ENCODE results near the gene CCDC40. TPM values are rescaled to one million over a fixed set of nuclear protein-coding genes. Genes with fewer than 3 reads are reported as not detected.

The CCDC40 gene
- total and polyA plus RNA-seq, 10 of the 15 experiments (the other 5 are each of a cell fraction or from before 2014, with no cell fraction given), result 0.06 to 0.10 TPM; not detected in 8

DNA sequence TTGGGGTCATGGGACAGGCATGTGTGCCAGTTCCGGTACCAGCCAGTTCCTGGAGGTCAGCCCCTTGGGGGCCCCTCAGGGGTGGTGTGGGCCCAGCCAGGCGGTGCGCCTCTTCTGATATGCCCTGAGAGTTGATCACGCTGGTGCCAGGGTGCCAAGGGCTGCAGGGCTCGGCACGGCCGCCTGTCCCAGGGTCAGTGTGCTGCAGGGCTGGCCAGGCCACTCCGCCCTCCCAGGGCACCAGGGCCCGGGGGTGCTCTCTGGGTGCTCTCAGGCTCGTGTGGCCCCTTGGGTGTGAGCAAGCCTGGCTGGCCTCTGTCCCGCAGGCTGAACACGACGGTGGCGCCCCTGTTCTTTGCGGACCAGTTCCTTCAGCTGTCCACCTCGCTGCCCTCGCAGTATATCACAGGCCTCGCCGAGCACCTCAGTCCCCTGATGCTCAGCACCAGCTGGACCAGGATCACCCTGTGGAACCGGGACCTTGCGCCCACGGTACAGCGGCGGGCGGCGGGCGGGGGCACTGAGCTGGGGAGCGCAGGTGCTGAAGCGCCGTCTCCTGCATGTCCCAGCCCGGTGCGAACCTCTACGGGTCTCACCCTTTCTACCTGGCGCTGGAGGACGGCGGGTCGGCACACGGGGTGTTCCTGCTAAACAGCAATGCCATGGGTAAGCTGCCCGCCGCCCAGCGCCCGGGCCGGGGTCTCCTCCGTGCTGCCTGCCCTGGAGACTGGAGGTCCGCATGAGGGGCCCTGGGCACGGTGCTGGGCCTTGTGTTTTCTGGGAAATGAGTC is 71.0 kb downstream of the CCDC40 start (continued):
- TF ChIP-seq, protein P1, sequence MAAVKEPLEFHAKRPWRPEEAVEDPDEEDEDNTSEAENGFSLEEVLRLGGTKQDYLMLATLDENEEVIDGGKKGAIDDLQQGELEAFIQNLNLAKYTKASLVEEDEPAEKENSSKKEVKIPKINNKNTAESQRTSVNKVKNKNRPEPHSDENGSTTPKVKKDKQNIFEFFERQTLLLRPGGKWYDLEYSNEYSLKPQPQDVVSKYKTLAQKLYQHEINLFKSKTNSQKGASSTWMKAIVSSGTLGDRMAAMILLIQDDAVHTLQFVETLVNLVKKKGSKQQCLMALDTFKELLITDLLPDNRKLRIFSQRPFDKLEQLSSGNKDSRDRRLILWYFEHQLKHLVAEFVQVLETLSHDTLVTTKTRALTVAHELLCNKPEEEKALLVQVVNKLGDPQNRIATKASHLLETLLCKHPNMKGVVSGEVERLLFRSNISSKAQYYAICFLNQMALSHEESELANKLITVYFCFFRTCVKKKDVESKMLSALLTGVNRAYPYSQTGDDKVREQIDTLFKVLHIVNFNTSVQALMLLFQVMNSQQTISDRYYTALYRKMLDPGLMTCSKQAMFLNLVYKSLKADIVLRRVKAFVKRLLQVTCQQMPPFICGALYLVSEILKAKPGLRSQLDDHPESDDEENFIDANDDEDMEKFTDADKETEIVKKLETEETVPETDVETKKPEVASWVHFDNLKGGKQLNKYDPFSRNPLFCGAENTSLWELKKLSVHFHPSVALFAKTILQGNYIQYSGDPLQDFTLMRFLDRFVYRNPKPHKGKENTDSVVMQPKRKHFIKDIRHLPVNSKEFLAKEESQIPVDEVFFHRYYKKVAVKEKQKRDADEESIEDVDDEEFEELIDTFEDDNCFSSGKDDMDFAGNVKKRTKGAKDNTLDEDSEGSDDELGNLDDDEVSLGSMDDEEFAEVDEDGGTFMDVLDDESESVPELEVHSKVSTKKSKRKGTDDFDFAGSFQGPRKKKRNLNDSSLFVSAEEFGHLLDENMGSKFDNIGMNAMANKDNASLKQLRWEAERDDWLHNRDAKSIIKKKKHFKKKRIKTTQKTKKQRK (IDR thresholded peaks at IDR 0.05; ENCODE audit: low read depth, low read length), result no peak
- TF ChIP-seq SUPT20H (IDR thresholded peaks at IDR 0.05; ENCODE audit: borderline replicate concordance, control insufficient read depth, low read depth, low read length), result no peak

DNA sequence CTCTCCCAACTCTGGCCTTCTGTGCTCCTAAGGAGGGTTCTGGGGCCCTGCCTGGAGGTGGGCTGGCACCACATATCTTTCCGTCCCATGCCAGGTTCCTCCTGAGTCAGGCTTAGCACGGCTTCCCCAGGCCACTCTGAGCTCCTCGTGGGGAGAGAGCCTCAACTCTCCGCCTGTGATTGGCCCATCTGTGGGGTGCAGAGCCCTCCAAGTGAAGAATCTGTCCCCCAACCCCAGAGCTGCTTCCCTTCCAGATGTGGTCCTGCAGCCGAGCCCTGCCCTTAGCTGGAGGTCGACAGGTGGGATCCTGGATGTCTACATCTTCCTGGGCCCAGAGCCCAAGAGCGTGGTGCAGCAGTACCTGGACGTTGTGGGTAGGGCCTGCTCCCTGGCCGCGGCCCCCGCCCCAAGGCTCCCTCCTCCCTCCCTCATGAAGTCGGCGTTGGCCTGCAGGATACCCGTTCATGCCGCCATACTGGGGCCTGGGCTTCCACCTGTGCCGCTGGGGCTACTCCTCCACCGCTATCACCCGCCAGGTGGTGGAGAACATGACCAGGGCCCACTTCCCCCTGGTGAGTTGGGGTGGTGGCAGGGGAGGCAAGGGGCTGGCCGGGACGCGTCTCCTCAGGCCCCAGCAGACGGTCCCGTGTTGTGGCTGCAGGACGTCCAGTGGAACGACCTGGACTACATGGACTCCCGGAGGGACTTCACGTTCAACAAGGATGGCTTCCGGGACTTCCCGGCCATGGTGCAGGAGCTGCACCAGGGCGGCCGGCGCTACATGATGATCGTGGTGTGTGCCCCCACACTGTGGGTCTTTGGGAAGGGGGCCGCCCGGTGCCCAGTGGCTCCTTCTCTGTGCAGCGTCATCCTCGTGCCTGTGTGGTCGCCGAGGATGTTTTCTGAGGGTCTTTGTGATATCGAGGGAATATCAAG is 71.9 kb downstream of the CCDC40 start:
- in situ Hi-C loops (cut with MboI) (no loop called here), intact Hi-C loops (cut with micrococcal nuclease; ENCODE audit: unreplicated experiment) (no loop called here)
- Histone ChIP-seq H3K4me2 (ENCODE audit: control insufficient read depth, insufficient read depth) (no peak overlapping the region), H4K20me1 (ENCODE audit: control insufficient read depth, insufficient read depth) (no peaks in the 10 kb centered on the region; the same call in 1 of the 2 replicates), H3K9me3 (replicated peaks; ENCODE audit: control insufficient read depth, insufficient read depth, low read length) (no peaks in the 10 kb centered on the region), H3K27ac (ENCODE audit: control insufficient read depth, insufficient read depth) (no peak overlapping the region), H3K4me3 (no peak overlapping the region), H3K4me1 (ENCODE audit: control insufficient read depth, insufficient read depth, low read length) (no peaks in the 10 kb centered on the region), H3K36me3 (ENCODE audit: control insufficient read depth in 2 of 2, insufficient read depth in 2 of 2, low read length in 1 of 2) (no peaks in the 10 kb centered on the region), H3K9ac (ENCODE audit: control insufficient read depth, insufficient read depth, low read length) (no peak overlapping the region), H2AFZ (ENCODE audit: control insufficient read depth, low read depth, low read length) (no peak overlapping the region), H3K79me2 (ENCODE audit: control insufficient read depth, insufficient read depth, low read length) (no peaks in the 10 kb centered on the region), H3K27me3 (replicated peaks in 1 of 2; ENCODE audit: control insufficient read depth in 2 of 2, insufficient read depth in 2 of 2, low read length in 1 of 2) (peaks cover 0 to 3% of the 10 kb centered on the region in 2 experiments; a peak in 2 of 4 replicates)
- WGBS (ENCODE audit: insufficient coverage, insufficient replicate concordance, low lambda C conversion rate, missing lambda C conversion rate), result 68% methylated on average over 38 of the region's 40 CpGs
- RAD21 ChIA-PET (ENCODE audit: unreplicated experiment), result no interaction called here
- DNase-seq (ENCODE audit: low read depth, low spot score), result no peak
- SMC1A ChIA-PET (ENCODE audit: uncharacterized antibody, unreplicated experiment), result no interaction called here
- ATAC-seq, result no peak
- POLR2A ChIA-PET, result no interaction called here
- no peak for FAIRE-seq
- no TSS peak for BruUV-seq (replicated peaks)
- CTCF ChIA-PET, result no interaction called here
- no peak for TF ChIP-seq ZZZ3 (IDR thresholded peaks at IDR 0.05; ENCODE audit: control insufficient read depth, insufficient read length, low read depth)
- TF ChIP-seq, protein P2, sequence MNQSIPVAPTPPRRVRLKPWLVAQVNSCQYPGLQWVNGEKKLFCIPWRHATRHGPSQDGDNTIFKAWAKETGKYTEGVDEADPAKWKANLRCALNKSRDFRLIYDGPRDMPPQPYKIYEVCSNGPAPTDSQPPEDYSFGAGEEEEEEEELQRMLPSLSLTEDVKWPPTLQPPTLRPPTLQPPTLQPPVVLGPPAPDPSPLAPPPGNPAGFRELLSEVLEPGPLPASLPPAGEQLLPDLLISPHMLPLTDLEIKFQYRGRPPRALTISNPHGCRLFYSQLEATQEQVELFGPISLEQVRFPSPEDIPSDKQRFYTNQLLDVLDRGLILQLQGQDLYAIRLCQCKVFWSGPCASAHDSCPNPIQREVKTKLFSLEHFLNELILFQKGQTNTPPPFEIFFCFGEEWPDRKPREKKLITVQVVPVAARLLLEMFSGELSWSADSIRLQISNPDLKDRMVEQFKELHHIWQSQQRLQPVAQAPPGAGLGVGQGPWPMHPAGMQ (IDR thresholded peaks at IDR 0.05; ENCODE audit: borderline replicate concordance), result no peak
- no peak for TF ChIP-seq POLR2A (IDR thresholded peaks at IDR 0.05; ENCODE audit: low read depth, low read length)
- TF ChIP-seq, protein P3, sequence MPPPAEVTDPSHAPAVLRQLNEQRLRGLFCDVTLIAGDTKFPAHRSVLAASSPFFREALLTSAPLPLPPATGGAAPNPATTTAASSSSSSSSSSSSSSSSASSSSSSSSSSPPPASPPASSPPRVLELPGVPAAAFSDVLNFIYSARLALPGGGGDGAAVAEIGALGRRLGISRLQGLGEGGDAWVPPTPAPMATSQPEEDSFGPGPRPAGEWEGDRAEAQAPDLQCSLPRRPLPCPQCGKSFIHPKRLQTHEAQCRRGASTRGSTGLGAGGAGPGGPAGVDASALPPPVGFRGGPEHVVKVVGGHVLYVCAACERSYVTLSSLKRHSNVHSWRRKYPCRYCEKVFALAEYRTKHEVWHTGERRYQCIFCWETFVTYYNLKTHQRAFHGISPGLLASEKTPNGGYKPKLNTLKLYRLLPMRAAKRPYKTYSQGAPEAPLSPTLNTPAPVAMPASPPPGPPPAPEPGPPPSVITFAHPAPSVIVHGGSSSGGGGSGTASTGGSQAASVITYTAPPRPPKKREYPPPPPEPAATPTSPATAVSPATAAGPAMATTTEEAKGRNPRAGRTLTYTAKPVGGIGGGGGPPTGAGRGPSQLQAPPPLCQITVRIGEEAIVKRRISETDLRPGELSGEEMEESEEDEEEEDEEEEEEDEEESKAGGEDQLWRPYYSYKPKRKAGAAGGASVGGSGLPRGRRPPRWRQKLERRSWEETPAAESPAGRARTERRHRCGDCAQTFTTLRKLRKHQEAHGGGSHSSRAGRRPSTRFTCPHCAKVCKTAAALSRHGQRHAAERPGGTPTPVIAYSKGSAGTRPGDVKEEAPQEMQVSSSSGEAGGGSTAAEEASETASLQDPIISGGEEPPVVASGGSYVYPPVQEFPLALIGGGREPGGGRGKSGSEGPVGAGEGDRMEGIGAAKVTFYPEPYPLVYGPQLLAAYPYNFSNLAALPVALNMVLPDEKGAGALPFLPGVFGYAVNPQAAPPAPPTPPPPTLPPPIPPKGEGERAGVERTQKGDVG (CRISPR knock-in tag; IDR thresholded peaks at IDR 0.05), result no peak
- TF ChIP-seq, protein P4, sequence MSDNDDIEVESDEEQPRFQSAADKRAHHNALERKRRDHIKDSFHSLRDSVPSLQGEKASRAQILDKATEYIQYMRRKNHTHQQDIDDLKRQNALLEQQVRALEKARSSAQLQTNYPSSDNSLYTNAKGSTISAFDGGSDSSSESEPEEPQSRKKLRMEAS (IDR thresholded peaks at IDR 0.05; ENCODE audit: low read depth, low read length), result no peak
- TF ChIP-seq ETV6 (conservative IDR thresholded peaks at IDR 0.05 in 1 of 2, IDR thresholded peaks at IDR 0.05 in 1 of 2; ENCODE audit: borderline replicate concordance in 1 of 2, low read depth in 1 of 2), result no peak
- TF ChIP-seq TAF1 (IDR thresholded peaks at IDR 0.05; ENCODE audit: borderline replicate concordance, low read depth, low read length), result no peak
- TF ChIP-seq BACH1 (IDR thresholded peaks at IDR 0.05; ENCODE audit: borderline replicate concordance), result no peak
- no peak for TF ChIP-seq ZNF24 (IDR thresholded peaks at IDR 0.05)
